ACC112 (cell line): ENCODE results near the gene AKAP13.

Source experiments
- H2AFZ ChIP-seq: fragments of 200-600 bp; sonication (generic); one replicate; pipeline ENCODE4 v1.6.0; 2017; ENCODE audit warnings: antibody characterized with exemption, low read length; ENCODE audit not compliant: unreplicated experiment
- H3K27ac ChIP-seq: fragments of 200-600 bp; sonication (generic); 2 replicates; pipeline ENCODE4 v1.5.1; 2014; ENCODE audit warnings: low read depth, mild to moderate bottlenecking, antibody characterized with exemption, low read length, moderate library complexity
- H3K27me3 ChIP-seq: fragments of 200-600 bp; sonication (generic); 2 replicates; pipeline ENCODE4 v1.6.1; 2014; ENCODE audit warnings: mild to moderate bottlenecking, antibody characterized with exemption, low read length, moderate library complexity, mixed read lengths; ENCODE audit not compliant: insufficient read depth
- H3K36me3 ChIP-seq: fragments of 200-600 bp; sonication (generic); 2 replicates; pipeline ENCODE4 v1.6.1; 2016; ENCODE audit warnings: mild to moderate bottlenecking, antibody characterized with exemption, low read length, moderate library complexity, mixed read lengths; ENCODE audit not compliant: insufficient read depth
- H3K4me1 ChIP-seq: fragments of 200-600 bp; sonication (generic); one replicate; pipeline ENCODE4 v1.6.1; 2016; ENCODE audit warnings: low read length, mixed read lengths; ENCODE audit not compliant: insufficient read depth, unreplicated experiment, control insufficient read depth
- H3K4me3 ChIP-seq: fragments of 200-600 bp; sonication (generic); 2 replicates; pipeline ENCODE4 v1.5.1; 2014; ENCODE audit warnings: mild to moderate bottlenecking, low read depth, low read length
- H3K79me2 ChIP-seq: fragments of 200-600 bp; sonication (generic); one replicate; pipeline ENCODE4 v1.6.0; 2016; ENCODE audit warnings: low read length; ENCODE audit not compliant: control insufficient read depth, unreplicated experiment, insufficient read depth

The AKAP13 gene

GRCh38 chr15:85517086-85517485 lies 136.7 kb downstream of the AKAP13 start:
- Histone ChIP-seq H3K4me3 (no peak overlapping the region), H3K27ac (no peak overlapping the region), H2AFZ (no peak overlapping the region), H3K4me1 (no peaks in the 10 kb centered on the region), H3K79me2 (peaks cover 30% of the 10 kb centered on the region), H3K27me3 (no peaks in the 10 kb centered on the region), H3K36me3 (no peaks in the 10 kb centered on the region)

GRCh38 chr15:85518979-85519761 lies 138.8 kb downstream of the AKAP13 start:
- H3K4me3 ChIP-seq, result no peak overlapping the region
- H3K79me2 ChIP-seq, result peaks cover 17% of the 10 kb centered on the region
- no peaks in the 10 kb centered on the region for H3K27me3 ChIP-seq
- no peaks in the 10 kb centered on the region for H3K36me3 ChIP-seq
- no peaks in the 10 kb centered on the region for H3K4me1 ChIP-seq
- no peak overlapping the region for H3K27ac ChIP-seq
- no peak overlapping the region for H2AFZ ChIP-seq

- Histone ChIP-seq H3K4me3 (no peak overlapping the region), H3K79me2 (peaks cover 14% of the 10 kb centered on the region), H3K27me3 (no peaks in the 10 kb centered on the region), H3K27ac (no peak overlapping the region), H2AFZ (no peak overlapping the region), H3K4me1 (no peaks in the 10 kb centered on the region), H3K36me3 (no peaks in the 10 kb centered on the region)
Measured at GRCh38 chr15:85520650-85521049, 140.2 kb downstream of the AKAP13 start.

GRCh38 chr15:85523530-85523929 lies 143.1 kb downstream of the AKAP13 start:
- Histone ChIP-seq H3K4me1 (no peaks in the 10 kb centered on the region), H3K4me3 (no peak overlapping the region), H3K27me3 (no peaks in the 10 kb centered on the region), H3K79me2 (peaks cover 6% of the 10 kb centered on the region), H3K27ac (no peak overlapping the region), H3K36me3 (no peaks in the 10 kb centered on the region), H2AFZ (no peak overlapping the region)

GRCh38 chr15:85525755-85526154 lies 145.4 kb downstream of the AKAP13 start:
- H3K36me3 ChIP-seq, result no peaks in the 10 kb centered on the region
- no peak overlapping the region for H2AFZ ChIP-seq
- no peak overlapping the region for H3K27ac ChIP-seq
- no peaks in the 10 kb centered on the region for H3K4me1 ChIP-seq
- no peaks in the 10 kb centered on the region for H3K27me3 ChIP-seq
- no peak overlapping the region for H3K4me3 ChIP-seq
- peaks cover 3% of the 10 kb centered on the region for H3K79me2 ChIP-seq

GRCh38 chr15:85527895-85528294 lies 147.5 kb downstream of the AKAP13 start:
- Histone ChIP-seq H3K79me2 (peaks cover 2% of the 10 kb centered on the region), H3K4me3 (no peak overlapping the region), H3K27ac (peak overlapping the region; percentile 69), H3K27me3 (no peaks in the 10 kb centered on the region), H2AFZ (no peak overlapping the region), H3K36me3 (no peaks in the 10 kb centered on the region; the same call in 1 of the 2 replicates), H3K4me1 (no peaks in the 10 kb centered on the region)

GRCh38 chr15:85530079-85530478 lies 149.7 kb downstream of the AKAP13 start:
- Histone ChIP-seq H3K36me3 (no peaks in the 10 kb centered on the region; the same call in 1 of the 2 replicates), H3K4me1 (no peaks in the 10 kb centered on the region), H3K27ac (no peak overlapping the region)

GRCh38 chr15:85531083-85531482 lies 150.7 kb downstream of the AKAP13 start:
- Histone ChIP-seq H2AFZ (no peak overlapping the region), H3K36me3 (no peaks in the 10 kb centered on the region; the same call in none of the 2 replicates), H3K27ac (no peak overlapping the region), H3K79me2 (no peaks in the 10 kb centered on the region), H3K4me1 (no peaks in the 10 kb centered on the region), H3K4me3 (no peak overlapping the region), H3K27me3 (no peaks in the 10 kb centered on the region)

More at GRCh38 chr15:85530079-85530478, 149.7 kb downstream of the AKAP13 start:
- H3K4me3 ChIP-seq, result no peak overlapping the region
- peaks cover 2% of the 10 kb centered on the region for H3K79me2 ChIP-seq
- H3K27me3 ChIP-seq, result no peaks in the 10 kb centered on the region
- no peak overlapping the region for H2AFZ ChIP-seq

- no peaks in the 10 kb centered on the region for H3K27me3 ChIP-seq
- no peak overlapping the region for H2AFZ ChIP-seq
- H3K79me2 ChIP-seq, result no peaks in the 10 kb centered on the region
- no peak overlapping the region for H3K27ac ChIP-seq
- H3K4me1 ChIP-seq, result no peaks in the 10 kb centered on the region
- H3K4me3 ChIP-seq, result no peak overlapping the region
- H3K36me3 ChIP-seq, result no peaks in the 10 kb centered on the region; the same call in none of the 2 replicates
Measured at GRCh38 chr15:85532689-85533088, 152.3 kb downstream of the AKAP13 start.

GRCh38 chr15:85534031-85534430 lies 153.6 kb downstream of the AKAP13 start:
- H3K36me3 ChIP-seq, result no peaks in the 10 kb centered on the region; the same call in none of the 2 replicates

More at GRCh38 chr15:85534031-85534430, 153.6 kb downstream of the AKAP13 start:
- H3K4me1 ChIP-seq, result no peaks in the 10 kb centered on the region
- no peak overlapping the region for H3K4me3 ChIP-seq
- no peaks in the 10 kb centered on the region for H3K79me2 ChIP-seq
- H3K27ac ChIP-seq, result no peak overlapping the region
- no peak overlapping the region for H2AFZ ChIP-seq
- no peaks in the 10 kb centered on the region for H3K27me3 ChIP-seq
